Gastroesophageal sphincter (tissue), 4 donors: ENCODE measurements around the gene INSM2. TPM values are rescaled to one million over a fixed set of nuclear protein-coding genes. Genes with fewer than 3 reads are reported as not detected.

ENCODE experiments used
- ATAC-seq: fragments of 150-250 bp; one replicate; pipeline ENCODE4 v1.9.1; 2016; ENCODE audit warnings: mild to moderate bottlenecking, moderate library complexity
- H3K27ac ChIP-seq, 4 donors: fragments of 200-600 bp; sonication (generic) in 3 of 4; 1 replicate in 3 of 4; 2 replicates in 1 of 4; pipeline ENCODE4 v1.5.1; 2016 to 2019
- H3K27me3 ChIP-seq: fragments of 200-600 bp; sonication (generic); one replicate; pipeline ENCODE4 v1.5.1; 2019
- H3K36me3 ChIP-seq, 2 donors: fragments of 200-600 bp; sonication (generic); one replicate each; pipeline ENCODE4 v1.5.1; 2019; ENCODE audit warnings: control low read depth in 1 of 2
- H3K4me1 ChIP-seq, 3 donors: fragments of 200-600 bp; sonication (generic); 1 replicate in 2 of 3; 2 replicates in 1 of 3; pipeline ENCODE4 v1.5.1; 2016 to 2019; ENCODE audit warnings: control low read depth in 2 of 3
- H3K4me3 ChIP-seq, 2 donors: fragments of 200-600 bp; sonication (generic); one replicate each; pipeline ENCODE4 v1.5.1; 2019; ENCODE audit warnings: mild to moderate bottlenecking in 1 of 2, moderate library complexity in 1 of 2
- H3K9me3 ChIP-seq, 3 donors: fragments of 200-600 bp; sonication (generic); one replicate each; pipeline ENCODE4 v1.5.1; 2017 to 2019; ENCODE audit warnings: control low read depth in 2 of 3
- EP300 ChIP-seq: sonication (generic); formaldehyde crosslinking; IDR thresholded peaks from one replicate; pipeline ENCODE4 v1.6.1; 2017; ENCODE audit warnings: antibody characterized with exemption, mild to moderate bottlenecking
- POLR2A ChIP-seq, 2 donors: fragments of 450-650 bp; IDR thresholded peaks; one replicate each; pipeline ENCODE4 v1.6.1; 2017; ENCODE audit warnings: antibody characterized with exemption in 2 of 2, mild to moderate bottlenecking in 2 of 2, moderate library complexity in 1 of 2
- POLR2AphosphoS5 ChIP-seq: sonication (generic); formaldehyde crosslinking; IDR thresholded peaks from one replicate; pipeline ENCODE4 v1.6.1; 2017; ENCODE audit warnings: antibody characterized with exemption
- WGBS, 2 donors: methylation state at CpG; one replicate each; pipeline ENCODE4 v1.1.5; 2018; ENCODE audit warnings: low coverage in 1 of 2; 5-methylcytosine and 5-hydroxymethylcytosine counted together
- total RNA-seq, 4 donors: library from RNA; depleted of rRNA; stranded (reverse); fragments of >200 nt; gene quantifications; one replicate each; pipeline ENCODE4 v1.1.0, GENCODE V29; 2016
- TF ChIP-seq, protein P1 (sequence below), 4 experiments: fragments of 200-600 bp in 2 of 4; fragments of 450-650 bp in 2 of 4; sonication (generic) in 1 of 4; IDR thresholded peaks; one replicate each; pipeline ENCODE4 v1.5.1; 2017 to 2019; ENCODE audit warnings: antibody characterized with exemption in 4 of 4, mild to moderate bottlenecking in 2 of 4, moderate library complexity in 2 of 4

Gene INSM2
- total RNA-seq, 4 donors from 2014 or later = 0.23 TPM; not detected in 3

- H3K36me3 ChIP-seq = peaks cover 0 to 35% of the 10 kb centered on the region in 2 donors
- WGBS, 2 donors = 60 to 77% methylated on average over 2 of the region's 2 CpGs
Observed at GRCh38 chr14:35539969-35540368, 6.0 kb downstream of the INSM2 start.

GRCh38 chr14:35543006-35543405 is 9.0 kb downstream of the INSM2 start:
- TF ChIP-seq EP300 (no peak), POLR2AphosphoS5 (no peak), POLR2A (IDR thresholded peaks at IDR 0.05) (no peak)
- TF ChIP-seq, protein P1, sequence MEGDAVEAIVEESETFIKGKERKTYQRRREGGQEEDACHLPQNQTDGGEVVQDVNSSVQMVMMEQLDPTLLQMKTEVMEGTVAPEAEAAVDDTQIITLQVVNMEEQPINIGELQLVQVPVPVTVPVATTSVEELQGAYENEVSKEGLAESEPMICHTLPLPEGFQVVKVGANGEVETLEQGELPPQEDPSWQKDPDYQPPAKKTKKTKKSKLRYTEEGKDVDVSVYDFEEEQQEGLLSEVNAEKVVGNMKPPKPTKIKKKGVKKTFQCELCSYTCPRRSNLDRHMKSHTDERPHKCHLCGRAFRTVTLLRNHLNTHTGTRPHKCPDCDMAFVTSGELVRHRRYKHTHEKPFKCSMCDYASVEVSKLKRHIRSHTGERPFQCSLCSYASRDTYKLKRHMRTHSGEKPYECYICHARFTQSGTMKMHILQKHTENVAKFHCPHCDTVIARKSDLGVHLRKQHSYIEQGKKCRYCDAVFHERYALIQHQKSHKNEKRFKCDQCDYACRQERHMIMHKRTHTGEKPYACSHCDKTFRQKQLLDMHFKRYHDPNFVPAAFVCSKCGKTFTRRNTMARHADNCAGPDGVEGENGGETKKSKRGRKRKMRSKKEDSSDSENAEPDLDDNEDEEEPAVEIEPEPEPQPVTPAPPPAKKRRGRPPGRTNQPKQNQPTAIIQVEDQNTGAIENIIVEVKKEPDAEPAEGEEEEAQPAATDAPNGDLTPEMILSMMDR (IDR thresholded peaks at IDR 0.05) = no peak
- ATAC-seq = no peak
- Histone ChIP-seq H3K4me1 (no peaks in the 10 kb centered on the region), H3K9me3 (no peaks in the 10 kb centered on the region), H3K27me3 (no peaks in the 10 kb centered on the region), H3K36me3 (peaks cover 0 to 32% of the 10 kb centered on the region in 2 donors), H3K4me3 (no peak overlapping the region), H3K27ac (no peak overlapping the region)
- WGBS, 2 donors = 88 to 100% methylated on average over 5 of the region's 5 CpGs

More at GRCh38 chr14:35539969-35540368, 6.0 kb downstream of the INSM2 start:
- H3K4me1 ChIP-seq = peaks cover 0 to 8% (median 0%) of the 10 kb centered on the region in 3 donors
- H3K4me3 ChIP-seq = no peak overlapping the region
- no peaks in the 10 kb centered on the region for H3K9me3 ChIP-seq
- peaks cover 13% of the 10 kb centered on the region for H3K27me3 ChIP-seq
- no peak overlapping the region for H3K27ac ChIP-seq
- TF ChIP-seq EP300 = no peak
- TF ChIP-seq POLR2A (IDR thresholded peaks at IDR 0.05) = no peak
- TF ChIP-seq POLR2AphosphoS5 = no peak
- TF ChIP-seq, protein P1 (IDR thresholded peaks at IDR 0.05) = no peak
- ATAC-seq = no peak

GRCh38 chr14:35549551-35549950 is 15.6 kb downstream of the INSM2 start:
- H3K9me3 ChIP-seq = no peaks in the 10 kb centered on the region
- H3K27ac ChIP-seq = no peak overlapping the region
- H3K36me3 ChIP-seq = peaks cover 0 to 16% of the 10 kb centered on the region in 2 donors
- H3K27me3 ChIP-seq = no peaks in the 10 kb centered on the region
- ATAC-seq = no peak
- H3K4me3 ChIP-seq = no peak overlapping the region
- no peaks in the 10 kb centered on the region for H3K4me1 ChIP-seq
- WGBS, 2 donors = 78 to 87% methylated on average over 4 of the region's 4 CpGs
- TF ChIP-seq POLR2A (IDR thresholded peaks at IDR 0.05) (no peak), POLR2AphosphoS5 (no peak), EP300 (no peak)
- TF ChIP-seq, protein P1 (IDR thresholded peaks at IDR 0.05) = no peak

GRCh38 chr14:35551081-35551480 is 17.1 kb downstream of the INSM2 start:
- Histone ChIP-seq H3K4me1 (no peaks in the 10 kb centered on the region), H3K27ac (no peak overlapping the region), H3K27me3 (no peaks in the 10 kb centered on the region), H3K4me3 (no peak overlapping the region), H3K9me3 (no peaks in the 10 kb centered on the region), H3K36me3 (peaks cover 0 to 16% of the 10 kb centered on the region in 2 donors)
- WGBS, 2 donors = 90% methylated on average over 1 of the region's 1 CpG; no CpG with 5 or more reads in 1 of the 2 donors
- ATAC-seq = no peak
- TF ChIP-seq, protein P1 (IDR thresholded peaks at IDR 0.05) = no peak
- no peak for TF ChIP-seq EP300
- TF ChIP-seq POLR2A (IDR thresholded peaks at IDR 0.05) = no peak
- no peak for TF ChIP-seq POLR2AphosphoS5

- no peak overlapping the region for H3K4me3 ChIP-seq
- no peaks in the 10 kb centered on the region for H3K27me3 ChIP-seq
- no peak overlapping the region for H3K27ac ChIP-seq
- no peak for ATAC-seq
- H3K36me3 ChIP-seq = peaks cover 0 to 4% of the 10 kb centered on the region in 2 donors
- 39 to 86% methylated on average over 1 of the region's 1 CpG for WGBS, 2 donors
- no peaks in the 10 kb centered on the region for H3K4me1 ChIP-seq
- TF ChIP-seq POLR2A (IDR thresholded peaks at IDR 0.05) (no peak), POLR2AphosphoS5 (no peak), EP300 (no peak)
- no peaks in the 10 kb centered on the region for H3K9me3 ChIP-seq
Observed at GRCh38 chr14:35553808-35554207, 19.8 kb downstream of the INSM2 start.
